Mucosa of rectum (tissue), 2 donors: Measurements from ENCODE around the gene ADGRA3.

Source experiments
- H3K27ac ChIP-seq, 2 donors: one replicate each; pipeline ENCODE4 v1.7.0; 2013; ENCODE audit warnings: inconsistent platforms in 2 of 2, low read depth in 2 of 2, low read length in 2 of 2
- H3K27me3 ChIP-seq, 2 donors: one replicate each; pipeline ENCODE4 v1.7.0; 2013; ENCODE audit warnings: low read length in 2 of 2; ENCODE audit not compliant: control insufficient read depth in 2 of 2, insufficient read depth in 2 of 2
- H3K36me3 ChIP-seq, 2 donors: one replicate each; pipeline ENCODE4 v1.7.0; 2013; ENCODE audit warnings: low read length in 2 of 2; ENCODE audit not compliant: control insufficient read depth in 2 of 2, insufficient read depth in 2 of 2
- H3K4me1 ChIP-seq, 2 donors: one replicate each; pipeline ENCODE4 v1.7.0; 2013; ENCODE audit warnings: low read length in 2 of 2, mild to moderate bottlenecking in 1 of 2; ENCODE audit not compliant: control insufficient read depth in 2 of 2, insufficient read depth in 2 of 2
- H3K4me3 ChIP-seq, 2 donors: one replicate each; pipeline ENCODE4 v1.7.0; 2013; ENCODE audit warnings: low read length in 2 of 2
- H3K9ac ChIP-seq, 2 donors: one replicate each; pipeline ENCODE4 v1.7.0; 2013; ENCODE audit warnings: low read length in 2 of 2, low read depth in 1 of 2, mild to moderate bottlenecking in 1 of 2
- H3K9me3 ChIP-seq, 2 donors: one replicate each; pipeline ENCODE4 v1.7.0; 2013; ENCODE audit warnings: low read length in 2 of 2; ENCODE audit not compliant: control insufficient read depth in 2 of 2
- donor health status: healthy.
- donor health status: Normal muscosa, but diverticular disease.

Gene ADGRA3

GRCh38 chr4:22473268-22473667, 42.6 kb downstream of the ADGRA3 start:
- no peak overlapping the region for H3K4me3 ChIP-seq
- H3K4me1 ChIP-seq: peaks cover 0 to 7% of the 10 kb centered on the region in 2 donors
- H3K9me3 ChIP-seq: no peaks in the 10 kb centered on the region
- H3K27ac ChIP-seq: no peak overlapping the region
- peaks cover 0 to 3% of the 10 kb centered on the region in 2 donors for H3K36me3 ChIP-seq
- no peaks in the 10 kb centered on the region for H3K27me3 ChIP-seq
- H3K9ac ChIP-seq: no peak overlapping the region

- H3K27me3 ChIP-seq: no peaks in the 10 kb centered on the region
- H3K9me3 ChIP-seq: no peaks in the 10 kb centered on the region
- H3K9ac ChIP-seq: no peak overlapping the region
- H3K4me3 ChIP-seq: no peak overlapping the region
- H3K27ac ChIP-seq: no peak overlapping the region
- H3K36me3 ChIP-seq: peaks cover 0 to 3% of the 10 kb centered on the region in 2 donors
- H3K4me1 ChIP-seq: peaks cover 0 to under 1% of the 10 kb centered on the region in 2 donors
Measured at GRCh38 chr4:22471999-22472461, 43.8 kb downstream of the ADGRA3 start.

- H3K4me3 ChIP-seq: no peak overlapping the region
- H3K9ac ChIP-seq: no peak overlapping the region
- no peak overlapping the region for H3K27ac ChIP-seq
- no peaks in the 10 kb centered on the region for H3K4me1 ChIP-seq
- no peaks in the 10 kb centered on the region for H3K9me3 ChIP-seq
- peaks cover 0 to 3% of the 10 kb centered on the region in 2 donors for H3K36me3 ChIP-seq
- no peaks in the 10 kb centered on the region for H3K27me3 ChIP-seq
Measured at GRCh38 chr4:22471419-22471818, 44.4 kb downstream of the ADGRA3 start.

- no peak overlapping the region for H3K4me3 ChIP-seq
- H3K9ac ChIP-seq: no peak overlapping the region
- H3K27me3 ChIP-seq: no peaks in the 10 kb centered on the region
- no peaks in the 10 kb centered on the region for H3K9me3 ChIP-seq
- peaks cover 2 to 3% of the 10 kb centered on the region in 2 donors for H3K36me3 ChIP-seq
- H3K27ac ChIP-seq: no peak overlapping the region
- H3K4me1 ChIP-seq: no peaks in the 10 kb centered on the region
Measured at GRCh38 chr4:22466581-22466980, 49.3 kb downstream of the ADGRA3 start.

- Histone ChIP-seq H3K9ac (no peak overlapping the region), H3K9me3 (no peaks in the 10 kb centered on the region), H3K36me3 (peaks cover 2 to 3% of the 10 kb centered on the region in 2 donors), H3K27me3 (no peaks in the 10 kb centered on the region), H3K27ac (no peak overlapping the region), H3K4me3 (no peak overlapping the region), H3K4me1 (no peaks in the 10 kb centered on the region)
Measured at GRCh38 chr4:22465996-22466395, 49.9 kb downstream of the ADGRA3 start.

- peaks cover 3 to 6% of the 10 kb centered on the region in 2 donors for H3K36me3 ChIP-seq
- no peaks in the 10 kb centered on the region for H3K4me1 ChIP-seq
- H3K9me3 ChIP-seq: no peaks in the 10 kb centered on the region
- H3K27me3 ChIP-seq: no peaks in the 10 kb centered on the region
- no peak overlapping the region for H3K27ac ChIP-seq
- H3K4me3 ChIP-seq: no peak overlapping the region
- H3K9ac ChIP-seq: no peak overlapping the region
Measured at GRCh38 chr4:22465349-22465748, 50.5 kb downstream of the ADGRA3 start.

- no peak overlapping the region for H3K27ac ChIP-seq
- no peaks in the 10 kb centered on the region for H3K9me3 ChIP-seq
- no peak overlapping the region for H3K9ac ChIP-seq
- H3K4me1 ChIP-seq: no peaks in the 10 kb centered on the region
- H3K4me3 ChIP-seq: no peak overlapping the region
- no peaks in the 10 kb centered on the region for H3K27me3 ChIP-seq
- peaks cover 3 to 10% of the 10 kb centered on the region in 2 donors for H3K36me3 ChIP-seq
Measured at GRCh38 chr4:22463179-22463578, 52.7 kb downstream of the ADGRA3 start.

GRCh38 chr4:22462688-22463087, 53.2 kb downstream of the ADGRA3 start:
- no peaks in the 10 kb centered on the region for H3K27me3 ChIP-seq
- no peak overlapping the region for H3K4me3 ChIP-seq
- H3K9ac ChIP-seq: no peak overlapping the region
- no peaks in the 10 kb centered on the region for H3K9me3 ChIP-seq
- no peaks in the 10 kb centered on the region for H3K4me1 ChIP-seq
- peaks cover 3 to 10% of the 10 kb centered on the region in 2 donors for H3K36me3 ChIP-seq
- H3K27ac ChIP-seq: no peak overlapping the region

GRCh38 chr4:22460266-22460665, 55.6 kb downstream of the ADGRA3 start:
- Histone ChIP-seq H3K9ac (no peak overlapping the region), H3K4me1 (no peaks in the 10 kb centered on the region), H3K27me3 (no peaks in the 10 kb centered on the region), H3K27ac (no peak overlapping the region), H3K4me3 (no peak overlapping the region), H3K9me3 (no peaks in the 10 kb centered on the region), H3K36me3 (peaks cover 3 to 10% of the 10 kb centered on the region in 2 donors)

GRCh38 chr4:22458098-22458497, 57.8 kb downstream of the ADGRA3 start:
- H3K36me3 ChIP-seq: peaks cover 3 to 10% of the 10 kb centered on the region in 2 donors
- H3K9ac ChIP-seq: no peak overlapping the region
- H3K27me3 ChIP-seq: no peaks in the 10 kb centered on the region
- no peak overlapping the region for H3K27ac ChIP-seq
- H3K9me3 ChIP-seq: no peaks in the 10 kb centered on the region
- no peaks in the 10 kb centered on the region for H3K4me1 ChIP-seq
- H3K4me3 ChIP-seq: no peak overlapping the region

GRCh38 chr4:22457348-22457747, 58.5 kb downstream of the ADGRA3 start:
- Histone ChIP-seq H3K36me3 (peaks cover 3 to 10% of the 10 kb centered on the region in 2 donors), H3K9me3 (no peaks in the 10 kb centered on the region), H3K27me3 (no peaks in the 10 kb centered on the region), H3K4me1 (no peaks in the 10 kb centered on the region), H3K9ac (no peak overlapping the region), H3K4me3 (no peak overlapping the region), H3K27ac (no peak overlapping the region)
